Liver (tissue), 9 donors: ENCODE results near the gene DIAPH2. TPM values are rescaled to one million over a fixed set of nuclear protein-coding genes. Genes with fewer than 3 reads are reported as not detected.

Experiments used
- DNase-seq: peaks from one replicate; pipeline ENCODE4 v3.0.0-alpha.2; 2017; ENCODE audit warnings: low spot score
- H3K27ac ChIP-seq, 2 donors: one replicate each; pipeline ENCODE4 v1.7.0; 2013; ENCODE audit warnings: inconsistent platforms in 2 of 2, low read length in 2 of 2, control low read depth in 1 of 2, low read depth in 1 of 2, mild to moderate bottlenecking in 1 of 2
- H3K27me3 ChIP-seq, 4 donors: one replicate each; pipeline versions ENCODE4 v1.6.1 to v1.7.0; 2013; ENCODE audit warnings: low read length in 3 of 4, inconsistent platforms in 1 of 4, mild to moderate bottlenecking in 1 of 4, moderate library complexity in 1 of 4; ENCODE audit not compliant: control insufficient read depth in 4 of 4, insufficient read depth in 4 of 4
- H3K36me3 ChIP-seq, 4 donors: one replicate each; pipeline versions ENCODE4 v1.6.1 to v1.7.0; 2013; ENCODE audit warnings: low read length in 3 of 4, mild to moderate bottlenecking in 3 of 4, low read depth in 1 of 4, moderate library complexity in 1 of 4; ENCODE audit not compliant: control insufficient read depth in 4 of 4, insufficient read depth in 3 of 4
- H3K4me1 ChIP-seq, 4 donors: one replicate each; pipeline versions ENCODE4 v1.6.1 to v1.7.0; 2013; ENCODE audit warnings: low read length in 3 of 4, mild to moderate bottlenecking in 3 of 4, moderate library complexity in 1 of 4; ENCODE audit not compliant: control insufficient read depth in 4 of 4, insufficient read depth in 4 of 4
- H3K4me3 ChIP-seq, 3 donors: one replicate each; pipeline versions ENCODE4 v1.6.1 to v1.7.0; 2013; ENCODE audit warnings: low read length in 3 of 3, control low read depth in 1 of 3, low read depth in 1 of 3, mild to moderate bottlenecking in 1 of 3
- H3K9ac ChIP-seq, 2 donors: one replicate each; pipeline ENCODE4 v1.7.0; 2013; ENCODE audit warnings: low read length in 2 of 2, mild to moderate bottlenecking in 2 of 2, moderate library complexity in 2 of 2, control low read depth in 1 of 2, low read depth in 1 of 2
- H3K9me3 ChIP-seq, 4 donors: one replicate each; pipeline versions ENCODE4 v1.6.1 to v1.7.0; 2013; ENCODE audit warnings: low read length in 3 of 4; ENCODE audit not compliant: control insufficient read depth in 4 of 4
- ATF3 ChIP-seq: IDR thresholded peaks from 2 replicates; pipeline ENCODE4 v1.6.1; 2016; ENCODE audit warnings: antibody characterized with exemption
- CTCF ChIP-seq: fragments of 150-350 bp; IDR thresholded peaks from 2 replicates; pipeline ENCODE4 v1.5.1; 2017; ENCODE audit warnings: improper control_type of control experiment, low read depth, low read length; ENCODE audit not compliant: missing input control
- EGR1 ChIP-seq, 2 donors: IDR thresholded peaks; 2 replicates each; pipeline ENCODE4 v1.6.1; 2016 to 2018; ENCODE audit warnings: antibody characterized with exemption in 2 of 2, low read depth in 2 of 2
- FOXA1 ChIP-seq: IDR thresholded peaks from 2 replicates; pipeline ENCODE4 v1.6.1; 2016; ENCODE audit warnings: antibody characterized with exemption
- FOXA2 ChIP-seq: IDR thresholded peaks from 2 replicates; pipeline ENCODE4 v1.6.1; 2016; ENCODE audit warnings: antibody characterized with exemption
- GABPA ChIP-seq, 2 donors: IDR thresholded peaks in 1 of 2; conservative IDR thresholded peaks in 1 of 2; 2 replicates each; pipeline ENCODE4 v1.6.1; 2016; ENCODE audit warnings: antibody characterized with exemption in 2 of 2, mild to moderate bottlenecking in 1 of 2, moderate library complexity in 1 of 2
- HNF4A ChIP-seq, 2 donors: conservative IDR thresholded peaks; 2 replicates each; pipeline ENCODE4 v1.6.1; 2016; ENCODE audit warnings: antibody characterized with exemption in 2 of 2, mild to moderate bottlenecking in 2 of 2
- HNF4G ChIP-seq: IDR thresholded peaks from 2 replicates; pipeline ENCODE4 v1.6.1; 2016; ENCODE audit warnings: antibody characterized with exemption
- JUND ChIP-seq, 2 donors: IDR thresholded peaks; 2 replicates each; pipeline ENCODE4 v1.6.1; 2016; ENCODE audit warnings: antibody characterized with exemption in 2 of 2
- MAX ChIP-seq: IDR thresholded peaks from 2 replicates; pipeline ENCODE4 v1.6.1; 2016; ENCODE audit warnings: antibody characterized with exemption
- RAD21 ChIP-seq, 2 donors: IDR thresholded peaks; 2 replicates each; pipeline ENCODE4 v1.6.1; 2016; ENCODE audit warnings: antibody characterized with exemption in 2 of 2, mild to moderate bottlenecking in 2 of 2
- RXRA ChIP-seq, 2 donors: IDR thresholded peaks; 2 replicates each; pipeline ENCODE4 v1.6.1; 2017 to 2018; ENCODE audit warnings: antibody characterized with exemption in 2 of 2, mild to moderate bottlenecking in 1 of 2
- SP1 ChIP-seq: IDR thresholded peaks from 2 replicates; pipeline ENCODE4 v1.6.1; 2018; ENCODE audit warnings: antibody characterized with exemption, mild to moderate bottlenecking
- TAF1 ChIP-seq: conservative IDR thresholded peaks from 2 replicates; pipeline ENCODE4 v1.6.1; 2016; ENCODE audit warnings: antibody characterized with exemption, mild to moderate bottlenecking
- ZBTB33 ChIP-seq: IDR thresholded peaks from 2 replicates; pipeline ENCODE4 v1.6.1; 2016; ENCODE audit warnings: antibody characterized with exemption
- WGBS: extraction: QIAGEN DNeasy Blood & Tissue Kit; methylation state at CpG from one replicate; pipeline ENCODE4 v1.1.7; 2013; 5-methylcytosine and 5-hydroxymethylcytosine counted together
- polyA plus RNA-seq, 2 donors: library from polyadenylated mRNA; stranded (reverse) in 1 of 2; unstranded in 1 of 2; fragments of 200-250 nt in 1 of 2; fragments of >200 nt in 1 of 2; fragmentation: Nextera tagmentation in 1 of 2; extraction: Ambion mirVana in 1 of 2; gene quantifications; one replicate each; pipeline versions ENCODE4 v1.2.1 to v1.2.3, GENCODE V29; 2013 to 2015
- total RNA-seq, 2 donors: library from RNA; depleted of rRNA; stranded (reverse); fragments of >200 nt; gene quantifications; one replicate each; pipeline ENCODE4 v1.2.3, GENCODE V29; 2014
- donor health status: healthy.
- donor health status: healthy.
- donor health status: healthy.
- donor health status: healthy.
- donor health status: healthy.

The DIAPH2 gene
- total and polyA plus RNA-seq, 4 donors = 2.7 to 16.6 (median 5.3) TPM

- TF ChIP-seq ZBTB33 (no peak), MAX (no peak), TAF1 (no peak), FOXA2 (no peak), RAD21 (IDR thresholded peaks at IDR 0.05) (no peak), HNF4G (no peak), RXRA (IDR thresholded peaks at IDR 0.05) (no peak)
These were observed 199.0 kb downstream of the DIAPH2 start, which contains the start of gene RPA4 (continued) for GRCh38 chrX:96883608-96884007.

- peaks cover 0 to 2% (median 0%) of the 10 kb centered on the region in 4 donors for H3K9me3 ChIP-seq
- no peak overlapping the region for H3K27ac ChIP-seq
- no peak for DNase-seq
- no peak for TF ChIP-seq RXRA (IDR thresholded peaks at IDR 0.05)
- no peak for TF ChIP-seq MAX
- no peak for TF ChIP-seq ATF3
- no peak for TF ChIP-seq CTCF
- TF ChIP-seq GABPA (IDR thresholded peaks at IDR 0.05 in 1 of 2, conservative IDR thresholded peaks at IDR 0.05 in 1 of 2) = no peak
- no peak for TF ChIP-seq RAD21 (IDR thresholded peaks at IDR 0.05)
- no peak for TF ChIP-seq FOXA2
- no peak for TF ChIP-seq ZBTB33
- no peak for TF ChIP-seq TAF1
- TF ChIP-seq FOXA1 = no peak
- no peak for TF ChIP-seq JUND (IDR thresholded peaks at IDR 0.05)
- no peak for TF ChIP-seq HNF4A (conservative IDR thresholded peaks at IDR 0.05)
- no peak overlapping the region for H3K9ac ChIP-seq
- no peaks in the 10 kb centered on the region for H3K4me1 ChIP-seq
- no peak overlapping the region for H3K4me3 ChIP-seq
- peaks cover 0 to 8% (median 3%) of the 10 kb centered on the region in 4 donors for H3K36me3 ChIP-seq
- no peaks in the 10 kb centered on the region for H3K27me3 ChIP-seq
- WGBS = 98% methylated on average over 13 of the region's 13 CpGs
These were observed 199.4 kb downstream of the DIAPH2 start for GRCh38 chrX:96884027-96884426.

GRCh38 chrX:96889726-96890125 is 205.1 kb downstream of the DIAPH2 start:
- peaks cover 0 to 1% (median 0%) of the 10 kb centered on the region in 4 donors for H3K36me3 ChIP-seq
- no peak for DNase-seq
- H3K27me3 ChIP-seq = no peaks in the 10 kb centered on the region
- H3K9ac ChIP-seq = no peak overlapping the region
- no peak for TF ChIP-seq JUND (IDR thresholded peaks at IDR 0.05)
- TF ChIP-seq HNF4A (conservative IDR thresholded peaks at IDR 0.05) = no peak
- no peak for TF ChIP-seq HNF4G
- TF ChIP-seq TAF1 = no peak
- TF ChIP-seq CTCF = no peak
- no peak for TF ChIP-seq FOXA2
- TF ChIP-seq RXRA (IDR thresholded peaks at IDR 0.05) = no peak
- TF ChIP-seq EGR1 (IDR thresholded peaks at IDR 0.05; ENCODE audit: low read depth in 2 of 2) = no peak
- TF ChIP-seq MAX = no peak
- TF ChIP-seq ATF3 = no peak
- TF ChIP-seq RAD21 (IDR thresholded peaks at IDR 0.05) = no peak
- no peak for TF ChIP-seq SP1
- 93% methylated on average over 1 of the region's 1 CpG for WGBS
- H3K4me1 ChIP-seq = no peaks in the 10 kb centered on the region
- peaks cover 0 to 1% (median 0%) of the 10 kb centered on the region in 4 donors for H3K9me3 ChIP-seq
- H3K27ac ChIP-seq = no peak overlapping the region
- no peak overlapping the region for H3K4me3 ChIP-seq
